Measurements from ENCODE around the gene PTPMT1.

The PTPMT1 gene

GRCh38 chr11:47532597-47533213 lies 32.7 kb upstream of the PTPMT1 start:
- H4K91ac ChIP-seq (ENCODE audit: low read length), result no peak overlapping the region
- H2AFZ ChIP-seq (ENCODE audit: low read depth, low read length), result no peak overlapping the region
- no peak overlapping the region for H3K4me2 ChIP-seq (ENCODE audit: low read length, poor library complexity, severe bottlenecking)
- no peak overlapping the region for H3K14ac ChIP-seq (ENCODE audit: low read length in 2 of 2)
- no peak overlapping the region for H2BK120ac ChIP-seq (ENCODE audit: low read depth, low read length)
- H3K4me3 ChIP-seq (ENCODE audit: insufficient read depth in 1 of 2, low read depth in 1 of 2, low read length in 2 of 2), result no peak overlapping the region
- 96% methylated on average over 2 of the region's 2 CpGs for WGBS
- no peak overlapping the region for H3K23ac ChIP-seq (ENCODE audit: low read length in 2 of 2)
- no peak overlapping the region for H3K4ac ChIP-seq (ENCODE audit: low read depth in 1 of 2, low read length in 2 of 2)
- no peak overlapping the region for H2AK5ac ChIP-seq (ENCODE audit: low read length, severe bottlenecking)
- H3K27ac ChIP-seq (ENCODE audit: low read length, poor library complexity, severe bottlenecking), result no peak overlapping the region
- no peak overlapping the region for H3K18ac ChIP-seq (ENCODE audit: low read depth in 1 of 2, low read length in 2 of 2)
- H3K27me3 ChIP-seq (ENCODE audit: control insufficient read depth in 1 of 2, insufficient read depth in 1 of 2, low read length in 2 of 2), result no peaks in the 10 kb centered on the region
- DNase-seq, result peak; percentile 75
- H2BK5ac ChIP-seq (ENCODE audit: low read depth, low read length, poor library complexity, severe bottlenecking), result no peak overlapping the region
- H2BK12ac ChIP-seq (ENCODE audit: low read length in 2 of 2), result no peak overlapping the region
- H3K4me1 ChIP-seq (ENCODE audit: control insufficient read depth, insufficient read depth, low read depth, low read length), result peaks cover 11% of the 10 kb centered on the region
- H3K79me1 ChIP-seq (replicated peaks; ENCODE audit: low read length, poor library complexity, severe bottlenecking), result no peaks in the 10 kb centered on the region
- H4K8ac ChIP-seq (ENCODE audit: low read length), result no peak overlapping the region
- peaks cover 14 to 21% of the 10 kb centered on the region in 2 experiments for H3K36me3 ChIP-seq (ENCODE audit: control insufficient read depth in 1 of 2, insufficient read depth in 2 of 2, low read depth in 1 of 2, low read length in 2 of 2)
- peak overlapping the region; percentile 53 for H3K9ac ChIP-seq (ENCODE audit: low read length)
- H2BK15ac ChIP-seq (ENCODE audit: low read depth, poor library complexity, severe bottlenecking), result no peak overlapping the region
- no peaks in the 10 kb centered on the region for H3K9me3 ChIP-seq (ENCODE audit: control insufficient read depth, low read length)

GRCh38 chr11:47533690-47534151 lies 31.7 kb upstream of the PTPMT1 start:
- no peak overlapping the region for H4K8ac ChIP-seq (ENCODE audit: low read length)
- no peak overlapping the region for H3K14ac ChIP-seq (ENCODE audit: low read length in 2 of 2)
- no peak overlapping the region for H3K4me2 ChIP-seq (ENCODE audit: low read length, poor library complexity, severe bottlenecking)
- H3K9me3 ChIP-seq (ENCODE audit: control insufficient read depth, low read length), result no peaks in the 10 kb centered on the region
- H3K23ac ChIP-seq (ENCODE audit: low read length in 2 of 2), result no peak overlapping the region
- H4K91ac ChIP-seq (ENCODE audit: low read length), result no peak overlapping the region
- no peak overlapping the region for H3K18ac ChIP-seq (ENCODE audit: low read depth in 1 of 2, low read length in 2 of 2)
- H3K4me1 ChIP-seq (ENCODE audit: control insufficient read depth, insufficient read depth, low read depth, low read length), result peaks cover 11% of the 10 kb centered on the region
- no peak overlapping the region for H2BK15ac ChIP-seq (ENCODE audit: low read depth, poor library complexity, severe bottlenecking)
- DNase-seq, result peak; percentile 84
- no peaks in the 10 kb centered on the region for H3K79me1 ChIP-seq (replicated peaks; ENCODE audit: low read length, poor library complexity, severe bottlenecking)
- H2BK5ac ChIP-seq (ENCODE audit: low read depth, low read length, poor library complexity, severe bottlenecking), result no peak overlapping the region
- 100% methylated on average over 1 of the region's 2 CpGs for WGBS
- H2AFZ ChIP-seq (ENCODE audit: low read depth, low read length), result no peak overlapping the region
- H2AK5ac ChIP-seq (ENCODE audit: low read length, severe bottlenecking), result no peak overlapping the region
- H2BK12ac ChIP-seq (ENCODE audit: low read length in 2 of 2), result no peak overlapping the region
- H3K27ac ChIP-seq (ENCODE audit: low read length, poor library complexity, severe bottlenecking), result no peak overlapping the region
- no peak overlapping the region for H2BK120ac ChIP-seq (ENCODE audit: low read depth, low read length)
- no peak overlapping the region for H3K4ac ChIP-seq (ENCODE audit: low read depth in 1 of 2, low read length in 2 of 2)
- no peak overlapping the region for H3K4me3 ChIP-seq (ENCODE audit: insufficient read depth in 1 of 2, low read depth in 1 of 2, low read length in 2 of 2)
- peaks cover 14 to 17% of the 10 kb centered on the region in 2 experiments for H3K36me3 ChIP-seq (ENCODE audit: control insufficient read depth in 1 of 2, insufficient read depth in 2 of 2, low read depth in 1 of 2, low read length in 2 of 2)
- H3K27me3 ChIP-seq (ENCODE audit: control insufficient read depth in 1 of 2, insufficient read depth in 1 of 2, low read length in 2 of 2), result no peaks in the 10 kb centered on the region
- no peak overlapping the region for H3K9ac ChIP-seq (ENCODE audit: low read length)

GRCh38 chr11:47534704-47535251 lies 30.6 kb upstream of the PTPMT1 start:
- no peaks in the 10 kb centered on the region for H3K79me1 ChIP-seq (replicated peaks; ENCODE audit: low read length, poor library complexity, severe bottlenecking)
- WGBS, result 78% methylated on average over 2 of the region's 4 CpGs
- no peak overlapping the region for H3K23ac ChIP-seq (ENCODE audit: low read length in 2 of 2)
- H3K14ac ChIP-seq (ENCODE audit: low read length in 2 of 2), result no peak overlapping the region
- H3K4me3 ChIP-seq (ENCODE audit: insufficient read depth in 1 of 2, low read depth in 1 of 2, low read length in 2 of 2), result no peak overlapping the region
- H4K91ac ChIP-seq (ENCODE audit: low read length), result no peak overlapping the region
- H2BK15ac ChIP-seq (ENCODE audit: low read depth, poor library complexity, severe bottlenecking), result no peak overlapping the region
- H2BK5ac ChIP-seq (ENCODE audit: low read depth, low read length, poor library complexity, severe bottlenecking), result no peak overlapping the region
- no peak overlapping the region for H2BK12ac ChIP-seq (ENCODE audit: low read length in 2 of 2)
- no peak overlapping the region for H2BK120ac ChIP-seq (ENCODE audit: low read depth, low read length)
- no peak overlapping the region for H2AK5ac ChIP-seq (ENCODE audit: low read length, severe bottlenecking)
- H3K27ac ChIP-seq (ENCODE audit: low read length, poor library complexity, severe bottlenecking), result no peak overlapping the region
- no peak for DNase-seq
- no peaks in the 10 kb centered on the region for H3K27me3 ChIP-seq (ENCODE audit: control insufficient read depth in 1 of 2, insufficient read depth in 1 of 2, low read length in 2 of 2)
- H3K18ac ChIP-seq (ENCODE audit: low read depth in 1 of 2, low read length in 2 of 2), result no peak overlapping the region
- H3K4ac ChIP-seq (ENCODE audit: low read depth in 1 of 2, low read length in 2 of 2), result no peak overlapping the region
- no peaks in the 10 kb centered on the region for H3K9me3 ChIP-seq (ENCODE audit: control insufficient read depth, low read length)
- H2AFZ ChIP-seq (ENCODE audit: low read depth, low read length), result no peak overlapping the region
- peak overlapping the region; percentile 2 for H3K9ac ChIP-seq (ENCODE audit: low read length)
- peaks cover 13% of the 10 kb centered on the region for H3K4me1 ChIP-seq (ENCODE audit: control insufficient read depth, insufficient read depth, low read depth, low read length)
- H4K8ac ChIP-seq (ENCODE audit: low read length), result no peak overlapping the region
- H3K4me2 ChIP-seq (ENCODE audit: low read length, poor library complexity, severe bottlenecking), result no peak overlapping the region
- H3K36me3 ChIP-seq (ENCODE audit: control insufficient read depth in 1 of 2, insufficient read depth in 2 of 2, low read depth in 1 of 2, low read length in 2 of 2), result peaks cover 14 to 15% of the 10 kb centered on the region in 2 experiments

- 100% methylated on average over 3 of the region's 3 CpGs for WGBS
- no peak overlapping the region for H3K4me2 ChIP-seq (ENCODE audit: low read length, poor library complexity, severe bottlenecking)
Measured at GRCh38 chr11:47536915-47537314, 28.5 kb upstream of the PTPMT1 start.

More at GRCh38 chr11:47536915-47537314, 28.5 kb upstream of the PTPMT1 start:
- no peak overlapping the region for H4K91ac ChIP-seq (ENCODE audit: low read length)
- H3K9ac ChIP-seq (ENCODE audit: low read length), result no peak overlapping the region
- H3K4me1 ChIP-seq (ENCODE audit: control insufficient read depth, insufficient read depth, low read depth, low read length), result peaks cover 9% of the 10 kb centered on the region
- H3K4me3 ChIP-seq (ENCODE audit: insufficient read depth in 1 of 2, low read depth in 1 of 2, low read length in 2 of 2), result no peak overlapping the region
- H2BK5ac ChIP-seq (ENCODE audit: low read depth, low read length, poor library complexity, severe bottlenecking), result no peak overlapping the region
- H3K4ac ChIP-seq (ENCODE audit: low read depth in 1 of 2, low read length in 2 of 2), result no peak overlapping the region
- no peaks in the 10 kb centered on the region for H3K27me3 ChIP-seq (ENCODE audit: control insufficient read depth in 1 of 2, insufficient read depth in 1 of 2, low read length in 2 of 2)
- no peak overlapping the region for H2AFZ ChIP-seq (ENCODE audit: low read depth, low read length)
- no peaks in the 10 kb centered on the region for H3K9me3 ChIP-seq (ENCODE audit: control insufficient read depth, low read length)
- no peak overlapping the region for H4K8ac ChIP-seq (ENCODE audit: low read length)
- no peak overlapping the region for H3K14ac ChIP-seq (ENCODE audit: low read length in 2 of 2)
- no peak overlapping the region for H2BK120ac ChIP-seq (ENCODE audit: low read depth, low read length)
- no peak overlapping the region for H3K18ac ChIP-seq (ENCODE audit: low read depth in 1 of 2, low read length in 2 of 2)
- H3K27ac ChIP-seq (ENCODE audit: low read length, poor library complexity, severe bottlenecking), result no peak overlapping the region
- H3K79me1 ChIP-seq (replicated peaks; ENCODE audit: low read length, poor library complexity, severe bottlenecking), result no peaks in the 10 kb centered on the region
- no peak overlapping the region for H2AK5ac ChIP-seq (ENCODE audit: low read length, severe bottlenecking)
- H2BK15ac ChIP-seq (ENCODE audit: low read depth, poor library complexity, severe bottlenecking), result no peak overlapping the region
- peaks cover 6 to 10% of the 10 kb centered on the region in 2 experiments for H3K36me3 ChIP-seq (ENCODE audit: control insufficient read depth in 1 of 2, insufficient read depth in 2 of 2, low read depth in 1 of 2, low read length in 2 of 2)
- no peak for DNase-seq
- no peak overlapping the region for H2BK12ac ChIP-seq (ENCODE audit: low read length in 2 of 2)
- no peak overlapping the region for H3K23ac ChIP-seq (ENCODE audit: low read length in 2 of 2)
